DOHH2 (cell line): ENCODE results near the gene KRT12.

Experiments used
- CTCF ChIP-seq: fragments of 200-600 bp; sonication (generic); IDR thresholded peaks from one replicate; pipeline ENCODE4 v1.5.1; 2014; ENCODE audit warnings: antibody characterized with exemption, mild to moderate bottlenecking, low read depth, low read length; ENCODE audit not compliant: poor library complexity, severe bottlenecking
- EZH2phosphoT487 ChIP-seq: fragments of 200-600 bp; sonication (generic); IDR thresholded peaks from 2 replicates; pipeline ENCODE4 v1.6.1; 2017; ENCODE audit warnings: borderline replicate concordance, mild to moderate bottlenecking, antibody characterized with exemption, low read length, moderate library complexity, mixed read lengths

GRCh38 chr17:40832840-40833239 lies 34.2 kb downstream of the KRT12 start:
- TF ChIP-seq CTCF: no peak
- no peak for TF ChIP-seq EZH2phosphoT487
